Keratinocyte (primary cell): ENCODE results near the gene RALGAPA2. TPM values are rescaled to one million over a fixed set of nuclear protein-coding genes. Genes with fewer than 3 reads are reported as not detected.

Experiments
- DNase-seq: peaks from one replicate; pipeline ENCODE4 v3.0.0-alpha.2; 2011; ENCODE audit warnings: low read depth, missing footprints, low spot score
- FAIRE-seq: peaks from 2 replicates; lab custom pipeline; 2011; peaks lifted over from hg19 to GRCh38; lab: Jason Lieb, UNC
- H2AFZ ChIP-seq: 2 replicates; pipeline ENCODE4 v1.6.0; 2012; ENCODE audit warnings: low read length, control low read depth, inconsistent platforms; ENCODE audit not compliant: control insufficient read depth
- H3K27ac ChIP-seq: 2 replicates; pipeline ENCODE4 v1.5.1; 2011; ENCODE audit warnings: low read length; ENCODE audit not compliant: control insufficient read depth, insufficient read depth
- H3K27me3 ChIP-seq: 3 replicates; pipeline ENCODE4 v1.6.0; 2011; ENCODE audit warnings: low read length; ENCODE audit not compliant: control insufficient read depth, insufficient read depth; ENCODE audit errors: extremely low read depth
- H3K36me3 ChIP-seq, 2 experiments: 2 replicates in 1 of 2; 3 replicates in 1 of 2; pipeline ENCODE4 v1.5.1; 2011; ENCODE audit warnings: low read length in 2 of 2, mild to moderate bottlenecking in 1 of 2; ENCODE audit not compliant: control insufficient read depth in 2 of 2, insufficient read depth in 2 of 2; ENCODE audit errors: extremely low read depth in 1 of 2
- H3K4me1 ChIP-seq: 3 replicates; pipeline ENCODE4 v1.5.1; 2011; ENCODE audit warnings: low read length; ENCODE audit not compliant: control insufficient read depth, insufficient read depth; ENCODE audit errors: extremely low read depth
- H3K4me2 ChIP-seq: 3 replicates; pipeline ENCODE4 v1.6.0; 2011; ENCODE audit warnings: low read depth, low read length; ENCODE audit not compliant: control insufficient read depth, insufficient read depth; ENCODE audit errors: extremely low read depth
- H3K4me3 ChIP-seq, 3 experiments: fragments of 200-600 bp in 1 of 3; sonication (generic) in 1 of 3; 2 replicates in 2 of 3; 3 replicates in 1 of 3; pipeline ENCODE4 v1.5.1; 2011 to 2016; ENCODE audit warnings: low read length in 3 of 3, mild to moderate bottlenecking in 3 of 3, control low read depth in 2 of 3, inconsistent platforms in 1 of 3, low read depth in 1 of 3, mixed read lengths in 1 of 3, mixed run types in 1 of 3, moderate library complexity in 1 of 3; ENCODE audit not compliant: control insufficient read depth in 2 of 3, insufficient read depth in 2 of 3; ENCODE audit errors: extremely low read depth in 1 of 3
- H3K79me2 ChIP-seq: 2 replicates; pipeline ENCODE4 v1.6.0; 2012; ENCODE audit warnings: low read length; ENCODE audit not compliant: control insufficient read depth, insufficient read depth
- H3K9ac ChIP-seq: 3 replicates; pipeline ENCODE4 v1.6.0; 2011; ENCODE audit warnings: low read length; ENCODE audit not compliant: control insufficient read depth, insufficient read depth; ENCODE audit errors: extremely low read depth
- H3K9me1 ChIP-seq: 3 replicates; pipeline ENCODE4 v1.6.0; 2011; ENCODE audit warnings: low read length; ENCODE audit not compliant: control insufficient read depth, insufficient read depth; ENCODE audit errors: extremely low read depth
- H3K9me3 ChIP-seq: 2 replicates; pipeline ENCODE4 v1.5.1; 2012; ENCODE audit warnings: low read depth, low read length; ENCODE audit not compliant: control insufficient read depth
- H4K20me1 ChIP-seq: 3 replicates; pipeline ENCODE4 v1.6.0; 2011; ENCODE audit warnings: low read length; ENCODE audit not compliant: control insufficient read depth, insufficient read depth; ENCODE audit errors: extremely low read depth
- EZH2 ChIP-seq: IDR thresholded peaks from one replicate; pipeline ENCODE4 v1.6.1; 2012; ENCODE audit warnings: inconsistent platforms, mild to moderate bottlenecking, low read length, moderate library complexity
- dilution Hi-C: fragments of 300-500 bp; cut with MboI; formaldehyde crosslinking; loops from one replicate; pipeline ENCODE4 v1.7.0; 2020; ENCODE audit warnings: low sequenced_read_pairs; ENCODE audit not compliant: extremely low pct_ligation_motif_present
- polyA plus RNA-seq, 5 experiments: library from polyadenylated mRNA; depleted of rRNA in 3 of 5; stranded (reverse) in 3 of 5; stranded (forward) in 1 of 5; unstranded in 1 of 5; fragments of >200 nt; gene quantifications; 1 replicate in 1 of 5; 2 replicates in 3 of 5; 3 replicates in 1 of 5; pipeline versions ENCODE4 v1.2.1 to v1.2.3, GENCODE V29; 2011 to 2012; ENCODE audit warnings: missing spikeins in 2 of 5, low read depth in 1 of 5, low replicate concordance in 1 of 5
- TF ChIP-seq, protein P1 (sequence below), 3 experiments: IDR thresholded peaks in 1 of 3; conservative IDR thresholded peaks in 1 of 3; optimal IDR thresholded peaks in 1 of 3; 2 replicates in 2 of 3; 3 replicates in 1 of 3; pipeline versions ENCODE3 to v1.5.1; 2011; ENCODE audit warnings: low read length in 3 of 3, mild to moderate bottlenecking in 3 of 3, moderate library complexity in 2 of 3, control low read depth in 1 of 3, inconsistent platforms in 1 of 3; ENCODE audit not compliant: insufficient read depth in 2 of 3; ENCODE audit errors: extremely low read depth in 1 of 3

Gene RALGAPA2
- polyA plus RNA-seq, 1 donor (not counting 4 experiments of a cell fraction or from before 2014, with no cell fraction given): 3.2 TPM

DNA sequence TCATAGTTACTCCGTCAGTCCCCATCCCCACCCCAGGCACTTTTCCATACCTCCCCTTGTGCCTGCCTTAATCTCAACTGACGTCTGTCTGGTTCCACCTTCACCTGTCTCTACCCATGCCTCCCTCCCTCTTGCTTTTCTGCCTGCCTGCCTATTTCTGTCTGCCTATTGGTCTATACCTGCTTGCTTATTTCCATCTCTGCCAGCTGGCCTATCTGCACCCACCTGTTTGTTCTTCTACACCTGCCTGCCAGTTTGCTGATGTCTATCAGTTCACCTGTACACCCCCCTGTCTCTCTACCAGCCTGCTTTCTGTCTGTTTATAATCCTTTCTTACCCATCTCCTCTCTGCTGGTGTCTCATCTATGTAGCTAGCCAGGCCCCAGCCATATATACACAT is 87.5 kb downstream of the RALGAPA2 start:
- no peak overlapping the region for H3K4me2 ChIP-seq
- no peaks in the 10 kb centered on the region for H4K20me1 ChIP-seq
- no peaks in the 10 kb centered on the region for H3K9me3 ChIP-seq
- H3K4me3 ChIP-seq: no peak overlapping the region
- TF ChIP-seq, protein P1, sequence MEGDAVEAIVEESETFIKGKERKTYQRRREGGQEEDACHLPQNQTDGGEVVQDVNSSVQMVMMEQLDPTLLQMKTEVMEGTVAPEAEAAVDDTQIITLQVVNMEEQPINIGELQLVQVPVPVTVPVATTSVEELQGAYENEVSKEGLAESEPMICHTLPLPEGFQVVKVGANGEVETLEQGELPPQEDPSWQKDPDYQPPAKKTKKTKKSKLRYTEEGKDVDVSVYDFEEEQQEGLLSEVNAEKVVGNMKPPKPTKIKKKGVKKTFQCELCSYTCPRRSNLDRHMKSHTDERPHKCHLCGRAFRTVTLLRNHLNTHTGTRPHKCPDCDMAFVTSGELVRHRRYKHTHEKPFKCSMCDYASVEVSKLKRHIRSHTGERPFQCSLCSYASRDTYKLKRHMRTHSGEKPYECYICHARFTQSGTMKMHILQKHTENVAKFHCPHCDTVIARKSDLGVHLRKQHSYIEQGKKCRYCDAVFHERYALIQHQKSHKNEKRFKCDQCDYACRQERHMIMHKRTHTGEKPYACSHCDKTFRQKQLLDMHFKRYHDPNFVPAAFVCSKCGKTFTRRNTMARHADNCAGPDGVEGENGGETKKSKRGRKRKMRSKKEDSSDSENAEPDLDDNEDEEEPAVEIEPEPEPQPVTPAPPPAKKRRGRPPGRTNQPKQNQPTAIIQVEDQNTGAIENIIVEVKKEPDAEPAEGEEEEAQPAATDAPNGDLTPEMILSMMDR (optimal IDR thresholded peaks at IDR 0.05 in 1 of 3, IDR thresholded peaks at IDR 0.05 in 1 of 3, conservative IDR thresholded peaks at IDR 0.05 in 1 of 3; ENCODE audit: extremely low read depth in 1 of 3, insufficient read depth in 2 of 3, low read length in 3 of 3): no peak
- no peak for TF ChIP-seq EZH2
- no peaks in the 10 kb centered on the region for H3K36me3 ChIP-seq
- DNase-seq (no peak), FAIRE-seq (no peak)
- dilution Hi-C loops: no loop called here
- H3K9ac ChIP-seq: no peak overlapping the region
- no peaks in the 10 kb centered on the region for H3K4me1 ChIP-seq
- no peaks in the 10 kb centered on the region for H3K79me2 ChIP-seq
- no peaks in the 10 kb centered on the region for H3K27me3 ChIP-seq
- H2AFZ ChIP-seq: no peak overlapping the region
- no peaks in the 10 kb centered on the region for H3K9me1 ChIP-seq
- H3K27ac ChIP-seq: no peak overlapping the region

GRCh38 chr20:20621195-20621594 is 91.2 kb downstream of the RALGAPA2 start:
- H3K9ac ChIP-seq: no peak overlapping the region
- no peak overlapping the region for H3K27ac ChIP-seq
- H3K4me1 ChIP-seq: no peaks in the 10 kb centered on the region
- H3K79me2 ChIP-seq: no peaks in the 10 kb centered on the region
- DNase-seq: no peak
- H2AFZ ChIP-seq: no peak overlapping the region
- H3K9me1 ChIP-seq: no peaks in the 10 kb centered on the region
- no peak for FAIRE-seq
- no peaks in the 10 kb centered on the region for H3K36me3 ChIP-seq
- no peak overlapping the region for H3K4me2 ChIP-seq
- dilution Hi-C loops: no loop called here
- no peaks in the 10 kb centered on the region for H3K27me3 ChIP-seq
- no peaks in the 10 kb centered on the region for H3K9me3 ChIP-seq
- no peaks in the 10 kb centered on the region for H4K20me1 ChIP-seq
- H3K4me3 ChIP-seq: no peak overlapping the region
- TF ChIP-seq, protein P1 (optimal IDR thresholded peaks at IDR 0.05 in 1 of 3, IDR thresholded peaks at IDR 0.05 in 1 of 3, conservative IDR thresholded peaks at IDR 0.05 in 1 of 3; ENCODE audit: extremely low read depth in 1 of 3, insufficient read depth in 2 of 3, low read length in 3 of 3): no peak
- TF ChIP-seq EZH2: no peak
